Panc1 (cell line): ENCODE data around the gene FERMT3. TPM values are rescaled to one million over a fixed set of nuclear protein-coding genes. Genes with fewer than 3 reads are reported as not detected.

Source experiments
- ATAC-seq: fragments of 200-7000 bp; cut with Tn5 transposase; 2 replicates; pipeline ENCODE4 v1.9.1; 2020; ENCODE audit warnings: mild to moderate bottlenecking, moderate library complexity
- BruUV-seq: library from RNA; stranded (reverse); fragments of 400-500 nt; replicated peaks from 2 replicates; lab custom pipeline; 2021; lab: Mats Ljungman, UMichigan
- CTCF ChIA-PET: fragments of 300-600 bp; sonication (Branson Sonifier 250); formaldehyde crosslinking; loops from one replicate; lab custom pipeline; 2022; ENCODE audit warnings: antibody characterized with exemption; lab: Charles Lee
- POLR2A ChIA-PET: fragments of 300-600 bp; sonication (Branson Sonifier 250); formaldehyde crosslinking; loops from one replicate; lab custom pipeline; 2022; ENCODE audit warnings: antibody characterized with exemption; lab: Charles Lee
- DNase-seq: peaks from one replicate; pipeline ENCODE4 v3.0.0-alpha.2; 2010; ENCODE audit warnings: low read depth, low spot score
- H3K27ac ChIP-seq: 2 replicates; pipeline ENCODE4 v1.5.1; 2011; ENCODE audit warnings: mild to moderate bottlenecking, low read length, inconsistent platforms
- H3K27me3 ChIP-seq: fragments of 200-500 bp; sonication (Bioruptor generic); 2 replicates; pipeline ENCODE4 v1.6.0; 2014; ENCODE audit warnings: low read length, inconsistent platforms; ENCODE audit not compliant: control insufficient read depth, insufficient read depth
- H3K36me3 ChIP-seq: fragments of 200-500 bp; sonication (Bioruptor generic); 2 replicates; pipeline ENCODE4 v1.5.1; 2014; ENCODE audit warnings: inconsistent platforms, mild to moderate bottlenecking, low read length, moderate library complexity; ENCODE audit not compliant: control insufficient read depth, insufficient read depth
- H3K4me1 ChIP-seq: 2 replicates; pipeline ENCODE4 v1.5.1; 2011; ENCODE audit warnings: inconsistent platforms, mild to moderate bottlenecking, low read length, moderate library complexity; ENCODE audit not compliant: control insufficient read depth, insufficient read depth
- H3K4me3 ChIP-seq, 2 experiments: 2 replicates each; pipeline ENCODE4 v1.5.1; 2011 to 2012; ENCODE audit warnings: low read depth in 2 of 2, low read length in 2 of 2, mild to moderate bottlenecking in 2 of 2, inconsistent platforms in 1 of 2, moderate library complexity in 1 of 2
- H3K9me3 ChIP-seq: fragments of 200-500 bp; sonication (Bioruptor generic); 2 replicates; pipeline ENCODE4 v1.5.1; 2014; ENCODE audit warnings: low read depth, mild to moderate bottlenecking, inconsistent platforms, low read length, moderate library complexity; ENCODE audit not compliant: control insufficient read depth, insufficient read depth
- CTCF ChIP-seq: fragments of 450-650 bp; IDR thresholded peaks from 2 replicates; pipeline ENCODE4 v1.5.1; 2017; ENCODE audit warnings: mild to moderate bottlenecking
- REST ChIP-seq, 2 experiments: IDR thresholded peaks; 2 replicates each; pipeline ENCODE4 v1.6.1; 2011 to 2012; ENCODE audit warnings: low read depth in 2 of 2, control low read depth in 1 of 2, low read length in 1 of 2, mild to moderate bottlenecking in 1 of 2, moderate library complexity in 1 of 2; ENCODE audit not compliant: insufficient read depth in 1 of 2
- SIN3A ChIP-seq: IDR thresholded peaks from 2 replicates; pipeline ENCODE4 v1.6.1; 2012; ENCODE audit warnings: low read depth, mild to moderate bottlenecking, low read length, moderate library complexity, borderline replicate concordance; ENCODE audit not compliant: insufficient read depth
- in situ Hi-C: cut with HindIII; loops from 2 replicates; pipeline ENCODE4 v1.10.0; 2016; ENCODE audit warnings: low sequenced_read_pairs, low pct_unique_long_range_greater_than_20kb
- intact Hi-C: fragments of 100-400 bp; cut with micrococcal nuclease; formaldehyde crosslinking; loops from one replicate; pipeline ENCODE4 v1.10.0; 2022; ENCODE audit not compliant: unreplicated experiment
- total RNA-seq: library from RNA; stranded (reverse); gene quantifications from one replicate; pipeline ENCODE4 v1.2.1, GENCODE V29; 2021; ENCODE audit not compliant: unreplicated experiment

FERMT3 gene
- total RNA-seq, 1 experiment from 2014 or later = 2.9 TPM

GRCh38 chr11:64233913-64234586 lies 27.5 kb downstream of the FERMT3 start, which contains the start of gene VEGFB:
VEGFB (plus strand) TSS chr11:64234584; CDS start chr11:64234834, 250 bp downstream.
- Histone ChIP-seq H3K9me3 (no peaks in the 10 kb centered on the region), H3K27me3 (no peaks in the 10 kb centered on the region), H3K36me3 (no peaks in the 10 kb centered on the region; the same call in 1 of the 2 replicates), H3K4me1 (peaks cover 41% of the 10 kb centered on the region), H3K4me3 (peak within 1 kb of the TSS; percentile 61 to 75), H3K27ac (peak within 1 kb of the TSS; percentile 70)
- TF ChIP-seq SIN3A = peak; percentile 39; the same call in 1 of the 2 replicates
- no peak for TF ChIP-seq CTCF
- ChIA-PET CTCF (no interaction called here), POLR2A (interaction anchor here (0.6 kb wide), 1 partner anchor 84 kb away, joined by 6 read pairs; no protein-coding TSS in a partner anchor)
- in situ Hi-C loops = no loop called here
- no peak for DNase-seq
- BruUV-seq = no TSS peak
- ATAC-seq = peak; percentile 75
- intact Hi-C loops = no loop called here

- peak overlapping the region; percentile 69 for H3K27ac ChIP-seq
- no peak for TF ChIP-seq REST (IDR thresholded peaks at IDR 0.05; ENCODE audit: insufficient read depth in 1 of 2, low read depth in 2 of 2, low read length in 1 of 2)
- TF ChIP-seq CTCF = no peak
- TF ChIP-seq SIN3A = 0 out of 2 replicates have a peak, but pooled peaks have one; percentile 69
- no peaks in the 10 kb centered on the region for H3K27me3 ChIP-seq
- no peaks in the 10 kb centered on the region; the same call in 1 of the 2 replicates for H3K36me3 ChIP-seq
- in situ Hi-C loops = no loop called here
- BruUV-seq = no TSS peak
- ATAC-seq (peak; percentile 69), DNase-seq (no peak)
- ChIA-PET POLR2A (no interaction called here), CTCF (no interaction called here)
- no peaks in the 10 kb centered on the region for H3K9me3 ChIP-seq
- peak overlapping the region; percentile 61 to 75 for H3K4me3 ChIP-seq
- H3K4me1 ChIP-seq = peaks cover 35% of the 10 kb centered on the region
- intact Hi-C loops = no loop called here
Observed at GRCh38 chr11:64234647-64235379, 28.3 kb downstream of the FERMT3 start.
